Measurements from ENCODE around the gene XKR7.

Gene XKR7

GRCh38 chr20:32040142-32040953, 72.4 kb downstream of the XKR7 start:
- DNase-seq (ENCODE audit: low spot score), result no peak

GRCh38 chr20:32045999-32046398, 78.0 kb downstream of the XKR7 start:
- no peak for DNase-seq (ENCODE audit: low spot score)

GRCh38 chr20:32050324-32050841, 82.4 kb downstream of the XKR7 start:
- no peak for DNase-seq (ENCODE audit: low spot score)

- DNase-seq (ENCODE audit: low spot score), result no peak
Measured at GRCh38 chr20:32050851-32051556, 83.1 kb downstream of the XKR7 start.

- DNase-seq (ENCODE audit: low spot score), result no peak
Measured at GRCh38 chr20:32051720-32052089, 83.8 kb downstream of the XKR7 start.

GRCh38 chr20:32052090-32052777, 84.3 kb downstream of the XKR7 start, which contains the start of gene HCK:
Gene HCK (plus strand): TSS chr20:32052242.
- no peak for DNase-seq (ENCODE audit: low spot score)

- DNase-seq (ENCODE audit: low spot score), result no peak
Measured at GRCh38 chr20:32052778-32053362, 84.9 kb downstream of the XKR7 start.
